ENCODE data around the gene JARID2.
A peak's percentile ranks its signal among the peaks of the same experiment; 100 is the strongest.
"Not testable (repeated sequence)": the region's sequence is repeated elsewhere in the genome, so short reads cannot be mapped to it uniquely, and the experiment has no call there.

Gene JARID2

GRCh38 chr6:15405129-15406068, 159.5 kb downstream of the JARID2 start:
- no peak for DNase-seq

- DNase-seq = no peak
Observed at GRCh38 chr6:15406452-15406851, 160.6 kb downstream of the JARID2 start.

- no peak for DNase-seq
Observed at GRCh38 chr6:15408008-15408407, 162.1 kb downstream of the JARID2 start.

GRCh38 chr6:15408758-15409157, 162.9 kb downstream of the JARID2 start:
- no peak for DNase-seq

GRCh38 chr6:15409301-15410125, 163.6 kb downstream of the JARID2 start:
- no peak for DNase-seq

GRCh38 chr6:15410126-15410391, 164.2 kb downstream of the JARID2 start:
- DNase-seq = no peak

GRCh38 chr6:15410752-15411151, 164.9 kb downstream of the JARID2 start:
- no peak for DNase-seq

GRCh38 chr6:15411766-15412165, 165.9 kb downstream of the JARID2 start:
- no peak for DNase-seq

GRCh38 chr6:15412767-15413166, 166.9 kb downstream of the JARID2 start:
- no peak for DNase-seq

- no peak for DNase-seq
Observed at GRCh38 chr6:15413466-15414234, 167.8 kb downstream of the JARID2 start.

GRCh38 chr6:15414235-15414612, 168.4 kb downstream of the JARID2 start:
- DNase-seq = no peak

GRCh38 chr6:15415622-15416021, 169.8 kb downstream of the JARID2 start:
- DNase-seq = not testable (repeated sequence)

GRCh38 chr6:15416932-15417509, 171.2 kb downstream of the JARID2 start:
- no peak for DNase-seq

- DNase-seq = peak; percentile 61
Observed at GRCh38 chr6:15417811-15418210, 171.9 kb downstream of the JARID2 start.

- no peak for DNase-seq
Observed at GRCh38 chr6:15419493-15419892, 173.6 kb downstream of the JARID2 start.

- no peak for DNase-seq
Observed at GRCh38 chr6:15420959-15421438, 175.1 kb downstream of the JARID2 start.

- DNase-seq = peak; percentile 21
Observed at GRCh38 chr6:15421945-15422733, 176.3 kb downstream of the JARID2 start.

- no peak for DNase-seq
Observed at GRCh38 chr6:15423286-15423993, 177.6 kb downstream of the JARID2 start.

- DNase-seq = no peak
Observed at GRCh38 chr6:15425947-15426346, 180.1 kb downstream of the JARID2 start.

- no peak for DNase-seq
Observed at GRCh38 chr6:15426395-15426794, 180.5 kb downstream of the JARID2 start.

- DNase-seq = no peak
Observed at GRCh38 chr6:15426901-15427300, 181.0 kb downstream of the JARID2 start.
